Kidney epithelial cell (primary cell): ENCODE measurements around the gene SC5D. TPM values are rescaled to one million over a fixed set of nuclear protein-coding genes. Genes with fewer than 3 reads are reported as not detected.

ENCODE experiments used
- DNase-seq: peaks from one replicate; pipeline ENCODE4 v3.0.0-alpha.2; 2010; ENCODE audit warnings: low read depth
- H3K27me3 ChIP-seq: 2 replicates; pipeline ENCODE4 v1.6.0; 2011; ENCODE audit warnings: low read length; ENCODE audit not compliant: control insufficient read depth, insufficient read depth
- H3K36me3 ChIP-seq: 2 replicates; pipeline ENCODE4 v1.5.1; 2011; ENCODE audit warnings: low read length; ENCODE audit not compliant: control insufficient read depth, insufficient read depth
- H3K4me3 ChIP-seq: 2 replicates; pipeline ENCODE4 v1.5.1; 2011; ENCODE audit warnings: low read depth, mild to moderate bottlenecking, control low read depth, low read length
- total RNA-seq: library from RNA; depleted of rRNA; stranded (reverse); fragments of >200 nt; gene quantifications from 2 replicates; pipeline ENCODE4 v1.2.3, GENCODE V29; 2015
- TF ChIP-seq, protein P1 (sequence below): IDR thresholded peaks from 2 replicates; pipeline ENCODE4 v1.5.1; 2011; ENCODE audit warnings: mild to moderate bottlenecking, moderate library complexity, low read length, control low read depth, inconsistent platforms; ENCODE audit not compliant: insufficient read depth, poor library complexity, severe bottlenecking

The SC5D gene
- total RNA-seq, 1 donor from 2014 or later, result 34.5 TPM

DNA sequence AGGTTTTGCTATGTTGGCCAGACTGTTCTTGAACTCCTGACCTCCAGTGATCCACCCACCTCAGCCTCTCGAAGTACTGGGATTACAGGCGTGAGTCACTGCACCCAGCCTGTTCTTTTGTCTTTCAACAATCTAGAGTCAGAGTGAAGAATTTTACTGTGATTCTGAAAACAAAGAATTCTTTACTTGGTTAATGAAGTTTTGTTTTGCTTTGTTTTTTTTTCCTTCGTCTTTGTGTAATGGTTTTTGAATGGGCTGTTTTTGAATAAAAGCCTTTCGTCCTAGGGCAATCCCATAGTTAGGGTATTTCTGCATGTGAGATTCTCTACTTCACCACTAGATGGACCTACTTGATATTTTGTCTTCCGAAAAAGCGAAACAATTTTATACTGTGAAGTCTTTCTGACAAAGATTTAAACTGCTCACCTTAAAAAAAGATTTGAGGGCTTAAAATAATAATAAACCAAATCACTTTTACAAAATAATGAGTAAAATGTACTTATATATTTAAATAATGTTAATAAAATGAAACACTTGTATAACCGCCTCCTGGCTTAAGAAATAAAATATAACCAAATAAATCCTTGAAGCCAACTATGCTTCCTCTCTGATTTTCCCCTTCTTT lies 43.4 kb upstream of the SC5D start:
- H3K36me3 ChIP-seq, result no peaks in the 10 kb centered on the region
- no peaks in the 10 kb centered on the region for H3K27me3 ChIP-seq
- no peak overlapping the region for H3K4me3 ChIP-seq
- TF ChIP-seq, protein P1, sequence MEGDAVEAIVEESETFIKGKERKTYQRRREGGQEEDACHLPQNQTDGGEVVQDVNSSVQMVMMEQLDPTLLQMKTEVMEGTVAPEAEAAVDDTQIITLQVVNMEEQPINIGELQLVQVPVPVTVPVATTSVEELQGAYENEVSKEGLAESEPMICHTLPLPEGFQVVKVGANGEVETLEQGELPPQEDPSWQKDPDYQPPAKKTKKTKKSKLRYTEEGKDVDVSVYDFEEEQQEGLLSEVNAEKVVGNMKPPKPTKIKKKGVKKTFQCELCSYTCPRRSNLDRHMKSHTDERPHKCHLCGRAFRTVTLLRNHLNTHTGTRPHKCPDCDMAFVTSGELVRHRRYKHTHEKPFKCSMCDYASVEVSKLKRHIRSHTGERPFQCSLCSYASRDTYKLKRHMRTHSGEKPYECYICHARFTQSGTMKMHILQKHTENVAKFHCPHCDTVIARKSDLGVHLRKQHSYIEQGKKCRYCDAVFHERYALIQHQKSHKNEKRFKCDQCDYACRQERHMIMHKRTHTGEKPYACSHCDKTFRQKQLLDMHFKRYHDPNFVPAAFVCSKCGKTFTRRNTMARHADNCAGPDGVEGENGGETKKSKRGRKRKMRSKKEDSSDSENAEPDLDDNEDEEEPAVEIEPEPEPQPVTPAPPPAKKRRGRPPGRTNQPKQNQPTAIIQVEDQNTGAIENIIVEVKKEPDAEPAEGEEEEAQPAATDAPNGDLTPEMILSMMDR, result peak; percentile 71
- DNase-seq, result peak; percentile 14

DNA sequence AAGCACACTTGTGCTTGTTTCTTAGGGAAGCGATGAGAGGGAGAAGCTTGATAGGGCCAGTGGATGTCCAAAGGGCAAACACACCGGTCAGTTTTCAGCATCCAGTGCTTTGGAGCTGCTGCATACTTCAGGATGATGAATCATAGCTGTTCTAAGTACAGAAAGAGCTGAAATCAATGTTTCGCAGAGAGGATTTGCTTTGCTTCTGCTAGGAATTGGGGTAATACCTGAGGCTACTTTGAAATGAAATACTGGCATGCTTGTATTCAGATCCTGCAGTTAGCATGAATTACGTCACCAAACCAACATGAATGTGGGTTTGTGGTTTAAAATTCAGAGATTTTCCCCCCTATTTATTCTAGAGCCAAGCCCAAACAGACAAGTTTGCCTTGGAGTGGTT lies 41.7 kb upstream of the SC5D start:
- Histone ChIP-seq H3K36me3 (no peaks in the 10 kb centered on the region), H3K27me3 (no peaks in the 10 kb centered on the region), H3K4me3 (no peak overlapping the region)
- TF ChIP-seq, protein P1, result no peak
- no peak for DNase-seq

DNA sequence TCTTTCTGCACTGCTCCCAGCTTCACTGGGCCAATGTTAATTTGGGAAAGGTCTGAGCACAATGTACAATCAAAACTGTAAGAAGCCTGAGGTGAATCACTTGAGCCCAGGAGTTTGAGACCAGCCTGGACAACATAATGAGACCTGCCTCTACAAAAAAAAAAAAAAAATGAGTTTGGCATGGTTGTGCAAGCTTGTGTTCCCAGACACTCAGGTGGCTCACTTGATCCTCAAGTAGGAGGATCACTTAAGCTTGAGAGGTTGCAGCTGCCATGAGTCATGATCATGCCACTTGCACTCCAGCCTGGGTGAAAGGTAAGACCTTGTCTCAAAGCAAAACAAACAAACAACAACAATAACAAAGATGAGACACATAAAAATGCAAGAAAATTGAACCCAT lies 38.6 kb upstream of the SC5D start:
- DNase-seq, result no peak
- H3K4me3 ChIP-seq, result no peak overlapping the region
- TF ChIP-seq, protein P1, result no peak
- no peaks in the 10 kb centered on the region for H3K36me3 ChIP-seq
- H3K27me3 ChIP-seq, result no peaks in the 10 kb centered on the region

DNA sequence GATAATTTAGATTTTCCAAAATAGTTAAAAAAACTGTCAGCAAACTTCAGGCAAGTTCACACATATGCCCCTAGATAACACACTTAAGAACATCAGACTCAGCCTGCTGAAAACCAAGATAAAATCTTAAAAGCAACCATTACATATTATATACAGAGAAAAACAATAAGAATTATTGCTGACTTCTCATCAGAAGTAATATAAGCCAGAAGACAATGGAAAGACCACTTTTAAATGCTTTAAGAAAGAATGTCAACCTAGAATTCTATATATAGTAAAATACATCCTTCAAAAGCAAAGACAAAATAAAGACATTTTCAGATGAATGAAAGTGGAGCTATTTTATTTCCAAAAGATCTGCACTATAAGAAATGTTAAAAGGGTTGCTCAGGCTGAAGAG lies 37.8 kb upstream of the SC5D start:
- Histone ChIP-seq H3K4me3 (no peak overlapping the region), H3K27me3 (no peaks in the 10 kb centered on the region), H3K36me3 (no peaks in the 10 kb centered on the region)
- DNase-seq, result no peak
- TF ChIP-seq, protein P1, result no peak

DNA sequence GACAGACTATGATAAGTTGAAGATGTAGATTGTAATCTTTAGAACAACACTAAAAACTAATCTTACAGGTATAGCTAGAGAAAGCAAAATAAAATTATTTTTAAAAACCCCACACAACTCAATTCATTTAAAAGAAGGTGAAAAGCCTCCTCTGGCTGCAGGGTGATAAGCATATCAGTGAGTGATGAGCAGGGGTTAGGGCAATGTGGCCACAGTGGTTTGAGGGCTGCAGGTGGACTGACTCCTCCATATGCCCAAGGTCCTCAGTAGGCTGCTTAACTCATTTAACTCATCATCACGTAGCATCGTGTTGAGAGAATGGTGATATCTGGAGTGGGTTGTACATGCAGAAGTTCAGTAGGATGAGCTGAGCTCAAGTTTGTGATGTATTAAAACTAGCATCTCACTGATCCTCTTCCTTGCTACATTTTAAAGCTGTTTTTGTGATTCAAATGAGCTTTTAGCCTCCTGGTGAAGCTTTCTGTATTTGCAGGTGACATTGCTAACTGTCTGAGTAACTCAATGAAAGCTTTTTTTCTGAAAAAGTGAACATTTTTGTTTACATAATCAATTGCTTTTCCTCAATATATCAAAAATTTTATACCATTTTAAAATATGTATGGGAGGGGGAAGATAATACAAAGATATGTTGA lies 37.0 kb upstream of the SC5D start:
- Histone ChIP-seq H3K4me3 (no peak overlapping the region), H3K27me3 (no peaks in the 10 kb centered on the region), H3K36me3 (no peaks in the 10 kb centered on the region)
- no peak for DNase-seq
- TF ChIP-seq, protein P1, result no peak

DNA sequence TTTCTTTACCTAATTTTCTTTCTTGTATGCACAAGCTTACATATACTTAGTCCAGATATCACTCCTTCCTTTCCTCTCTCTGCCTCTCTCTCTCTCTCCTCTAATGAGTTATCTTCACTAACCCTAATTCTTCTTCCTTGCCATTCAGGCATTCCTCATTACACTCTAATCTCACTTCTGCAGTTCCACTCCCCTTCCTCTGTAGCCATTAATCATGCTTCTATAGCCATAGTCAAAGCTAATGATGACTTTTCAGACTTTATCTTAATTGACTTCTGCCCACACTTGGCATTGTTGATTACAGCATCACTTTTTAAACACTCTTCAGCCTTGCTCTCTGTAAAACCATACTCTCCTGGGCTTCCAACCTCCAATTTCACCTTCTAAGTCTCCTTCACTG lies 35.3 kb upstream of the SC5D start:
- Histone ChIP-seq H3K27me3 (no peaks in the 10 kb centered on the region), H3K4me3 (no peak overlapping the region), H3K36me3 (no peaks in the 10 kb centered on the region)
- TF ChIP-seq, protein P1, result no peak
- DNase-seq, result no peak
